NCI-H1436 (cell line): ENCODE measurements around the gene REEP6.
"Not testable (repeated sequence)": the region's sequence is repeated elsewhere in the genome, so short reads cannot be mapped to it uniquely, and the experiment has no call there.

Experiments
- DNase-seq: peaks from one replicate; lab custom pipeline; 2025; lab: John Stamatoyannopoulos, UW

Gene REEP6

DNA sequence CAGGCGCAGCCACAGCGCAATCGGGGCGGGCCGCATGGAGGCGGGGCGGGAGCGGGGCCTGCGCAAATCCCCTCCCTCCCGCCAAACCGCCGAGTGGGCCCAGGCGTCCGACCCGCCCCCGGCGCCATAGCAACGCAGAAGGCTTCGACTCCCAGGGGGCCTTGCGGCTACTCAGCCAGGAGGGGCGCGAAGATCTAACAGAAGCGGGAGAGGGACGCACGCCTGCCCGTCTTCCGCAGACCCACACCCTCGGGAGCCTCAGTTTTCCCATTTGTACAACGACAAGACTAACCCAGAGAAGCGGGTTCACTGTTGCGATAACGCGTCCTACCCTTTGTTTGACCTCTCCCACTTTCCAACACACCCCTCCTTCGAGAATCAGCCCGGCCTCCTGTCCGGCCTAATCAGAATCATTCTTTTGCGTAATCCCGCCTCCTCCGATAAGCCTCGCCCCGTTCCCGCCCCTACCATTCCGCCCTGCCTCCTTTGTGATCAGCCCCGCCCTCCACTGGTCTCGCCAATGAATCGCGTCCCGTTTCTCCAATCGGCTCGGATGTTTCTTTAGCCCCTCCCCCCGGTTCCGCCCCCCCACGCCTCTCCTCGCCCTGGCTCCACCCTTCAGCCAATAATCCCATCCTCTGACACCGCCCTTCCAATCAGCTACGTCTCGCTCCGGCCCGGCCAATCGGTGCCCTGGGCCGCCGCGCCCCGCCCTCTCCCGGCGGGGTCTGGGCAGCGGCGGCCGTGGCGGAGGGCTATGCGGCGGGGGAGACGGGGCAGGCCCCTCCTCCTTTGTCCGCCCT lies 469 bp upstream of the REEP6 start, which contains the start of gene PCSK4:
PCSK4 (minus strand) TSS at position 40 of the 803 bp plus-strand sequence; CDS start at position 36, 4 bp downstream.
- DNase-seq, result peak; percentile 98

DNA sequence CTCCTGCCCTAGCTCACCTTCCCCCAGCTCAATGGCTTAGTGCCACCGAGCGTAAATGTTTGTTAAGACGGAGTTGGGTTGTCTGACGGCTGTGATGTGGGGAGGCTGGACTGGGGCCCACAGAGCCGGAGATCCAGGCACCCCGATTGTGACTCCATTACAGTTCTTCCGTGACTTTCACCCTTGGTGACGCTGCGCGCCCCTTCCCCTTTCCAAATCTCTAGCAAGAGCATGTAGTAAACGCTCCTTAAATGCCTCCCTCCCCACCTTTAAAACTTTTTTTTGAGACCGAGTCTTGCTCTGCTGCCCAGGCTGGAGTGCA lies 829 bp downstream of the REEP6 start:
- no peak for DNase-seq

DNA sequence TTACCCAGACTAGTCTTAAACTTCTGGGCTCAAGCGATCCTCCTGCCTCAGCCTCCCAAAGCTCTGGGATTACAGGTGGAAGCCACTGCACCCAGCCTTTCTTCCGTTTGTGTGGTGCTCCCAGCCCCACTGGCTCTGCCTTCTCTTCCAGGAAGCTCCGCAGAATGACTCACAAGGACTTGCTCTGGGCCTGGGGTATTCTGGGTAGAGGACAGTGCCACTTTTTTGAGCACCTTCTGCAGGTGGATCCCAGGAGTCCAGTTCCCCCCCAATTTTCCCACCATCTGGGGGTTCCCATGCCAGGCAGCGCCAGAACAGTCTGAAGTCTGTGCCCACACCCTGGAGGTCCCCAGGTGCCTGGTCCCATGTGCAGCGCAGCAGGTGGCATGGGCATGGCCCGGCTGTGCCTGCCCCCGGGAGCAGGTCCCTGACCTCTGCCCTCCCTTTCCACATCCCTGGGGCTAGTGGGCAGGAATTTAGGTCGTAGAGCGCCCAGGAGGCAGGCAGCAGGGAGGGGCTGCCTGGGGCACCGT lies 1.6 kb downstream of the REEP6 start:
- no peak for DNase-seq

DNA sequence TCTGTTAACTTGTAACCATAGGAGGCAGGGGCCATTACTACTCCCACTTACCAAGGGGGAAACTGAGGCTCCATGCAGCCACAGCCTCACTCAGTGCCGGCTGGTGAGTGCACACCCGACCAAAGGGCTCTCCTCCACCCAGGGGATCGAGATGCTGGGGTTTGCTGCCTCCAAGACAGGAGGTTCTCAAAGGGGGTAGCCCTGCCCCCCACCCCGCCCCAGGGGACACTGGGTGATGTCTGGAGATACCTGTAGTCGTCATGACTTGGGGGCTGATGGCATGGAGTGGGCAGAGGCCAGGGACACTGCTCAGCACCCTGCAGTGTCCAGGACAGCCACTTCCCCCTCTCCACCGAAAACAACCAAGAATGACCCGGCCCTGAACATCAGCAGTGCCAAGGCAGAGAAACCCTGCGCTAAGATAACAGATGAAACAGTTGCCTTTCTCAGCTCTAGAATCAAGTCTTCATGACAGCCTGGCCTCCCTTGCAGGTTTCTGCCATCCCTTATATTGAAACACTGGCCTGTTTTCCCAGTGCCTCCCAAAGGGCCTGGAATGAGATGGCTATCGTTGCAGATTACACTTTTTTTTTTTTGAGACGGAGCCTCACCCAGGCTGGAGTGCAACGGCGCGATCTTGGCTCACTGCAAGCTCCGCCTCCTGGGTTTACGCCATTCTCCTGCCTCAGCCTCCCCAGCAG lies 3.3 kb downstream of the REEP6 start:
- DNase-seq, result no peak

DNA sequence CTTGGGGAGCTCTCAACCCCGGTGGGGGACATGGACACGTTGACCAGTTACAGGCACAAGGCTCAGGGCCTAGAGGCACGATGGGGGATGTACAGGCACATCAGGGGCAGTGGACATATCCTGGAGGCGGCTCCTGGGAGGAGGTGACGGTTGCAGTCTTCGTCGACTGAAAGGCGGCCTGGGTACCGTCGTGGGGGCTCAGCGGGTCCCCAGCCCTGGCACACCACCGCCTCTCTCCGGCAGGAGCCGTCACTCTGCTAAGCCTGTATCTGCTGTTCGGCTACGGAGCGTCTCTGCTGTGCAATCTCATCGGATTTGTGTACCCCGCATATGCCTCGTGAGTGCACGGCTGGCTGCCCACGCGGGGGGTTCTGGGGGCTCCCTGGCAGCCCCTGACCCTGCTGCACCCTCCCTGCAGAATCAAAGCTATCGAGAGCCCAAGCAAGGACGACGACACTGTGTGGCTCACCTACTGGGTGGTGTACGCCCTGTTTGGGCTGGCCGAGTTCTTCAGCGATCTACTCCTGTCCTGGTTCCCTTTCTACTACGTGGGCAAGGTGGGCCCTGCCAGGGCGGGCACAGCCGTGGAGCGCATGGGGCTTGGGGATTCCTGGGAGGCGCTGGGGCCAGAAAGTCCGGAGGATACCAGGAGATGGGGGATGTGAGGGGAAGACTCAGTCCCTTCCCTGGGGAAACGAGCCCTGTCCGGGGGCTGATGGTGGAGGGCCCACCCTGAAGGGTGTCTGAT lies 4.2 kb downstream of the REEP6 start:
- DNase-seq, result no peak

DNA sequence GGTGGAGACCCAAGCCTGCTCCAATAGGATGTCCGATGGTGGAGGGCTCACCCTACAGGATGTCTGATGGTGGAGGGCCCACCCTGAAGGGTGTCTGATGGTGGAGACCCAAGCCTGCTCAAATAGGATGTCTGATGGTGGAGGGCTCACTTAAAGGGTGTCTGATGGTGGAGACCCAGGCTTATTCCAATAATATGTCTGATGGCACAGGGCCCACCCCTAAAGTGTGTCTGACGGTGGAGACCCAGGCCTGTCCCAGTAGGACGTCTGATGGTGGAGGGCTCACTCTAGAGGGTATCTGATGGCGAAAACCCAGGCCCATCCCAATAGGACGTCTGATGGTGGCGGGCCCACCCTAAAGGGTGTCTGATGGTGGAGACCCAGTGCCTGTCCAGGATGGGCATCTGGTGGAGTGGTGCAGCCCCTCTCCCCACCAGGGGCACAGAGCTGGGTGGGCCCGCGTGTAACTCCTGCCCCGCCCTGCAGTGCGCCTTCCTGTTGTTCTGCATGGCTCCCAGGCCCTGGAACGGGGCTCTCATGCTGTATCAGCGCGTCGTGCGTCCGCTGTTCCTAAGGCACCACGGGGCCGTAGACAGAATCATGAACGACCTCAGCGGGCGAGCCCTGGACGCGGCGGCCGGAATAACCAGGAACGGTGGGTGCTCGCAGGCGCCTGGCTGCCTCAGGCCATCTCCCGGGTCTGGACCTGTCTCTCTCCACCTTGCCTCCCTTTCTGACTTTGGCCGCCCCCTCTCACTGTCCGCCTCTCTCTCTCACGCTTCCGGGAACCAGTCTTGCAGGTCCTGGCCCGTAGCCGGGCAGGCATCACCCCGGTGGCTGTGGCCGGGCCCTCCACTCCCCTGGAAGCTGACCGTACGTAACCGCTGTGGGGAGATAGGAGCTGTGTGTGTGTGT lies 5.1 kb downstream of the REEP6 start:
- DNase-seq, result no peak

DNA sequence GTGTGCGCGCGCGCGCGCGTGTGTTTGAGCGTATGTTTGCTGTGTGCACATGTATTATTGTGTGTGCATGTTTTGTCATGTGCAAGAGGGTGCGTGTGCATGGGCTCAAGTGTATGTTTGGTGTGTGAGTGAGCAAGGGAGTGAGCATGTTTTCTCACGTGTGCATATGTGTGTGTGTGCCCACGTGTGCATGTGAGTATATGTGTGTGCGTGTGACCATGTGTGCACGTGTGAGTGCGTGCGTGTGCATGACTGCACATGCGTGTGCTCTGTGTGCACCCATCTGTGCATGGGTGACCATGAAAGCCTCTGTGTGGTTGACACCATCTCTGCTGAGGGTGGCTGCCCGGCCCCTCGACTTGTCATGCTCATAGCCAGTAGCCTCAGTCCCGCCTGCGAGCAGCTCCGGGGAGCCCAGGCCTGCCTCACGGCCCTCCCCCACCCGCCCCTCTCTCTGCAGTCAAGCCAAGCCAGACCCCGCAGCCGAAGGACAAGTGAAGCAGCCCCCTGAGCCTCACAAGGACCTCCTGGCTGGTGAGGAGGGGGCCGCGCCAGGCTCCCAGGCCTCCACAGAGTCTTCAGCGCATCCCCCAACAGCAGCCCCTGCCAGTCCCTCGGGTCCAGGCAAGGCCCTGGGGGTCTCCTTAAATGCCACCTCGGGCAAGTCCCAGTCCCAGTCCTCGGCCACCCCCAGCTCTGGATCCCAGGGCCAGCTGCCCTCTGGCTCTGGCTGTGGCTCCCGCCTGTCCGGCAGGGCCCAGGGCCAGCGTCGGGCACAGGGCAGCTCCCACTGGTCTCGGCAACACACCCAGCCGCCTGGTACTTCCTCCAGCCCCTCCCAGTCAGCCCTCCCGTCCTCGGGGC lies 6.0 kb downstream of the REEP6 start:
- DNase-seq, result no peak

DNA sequence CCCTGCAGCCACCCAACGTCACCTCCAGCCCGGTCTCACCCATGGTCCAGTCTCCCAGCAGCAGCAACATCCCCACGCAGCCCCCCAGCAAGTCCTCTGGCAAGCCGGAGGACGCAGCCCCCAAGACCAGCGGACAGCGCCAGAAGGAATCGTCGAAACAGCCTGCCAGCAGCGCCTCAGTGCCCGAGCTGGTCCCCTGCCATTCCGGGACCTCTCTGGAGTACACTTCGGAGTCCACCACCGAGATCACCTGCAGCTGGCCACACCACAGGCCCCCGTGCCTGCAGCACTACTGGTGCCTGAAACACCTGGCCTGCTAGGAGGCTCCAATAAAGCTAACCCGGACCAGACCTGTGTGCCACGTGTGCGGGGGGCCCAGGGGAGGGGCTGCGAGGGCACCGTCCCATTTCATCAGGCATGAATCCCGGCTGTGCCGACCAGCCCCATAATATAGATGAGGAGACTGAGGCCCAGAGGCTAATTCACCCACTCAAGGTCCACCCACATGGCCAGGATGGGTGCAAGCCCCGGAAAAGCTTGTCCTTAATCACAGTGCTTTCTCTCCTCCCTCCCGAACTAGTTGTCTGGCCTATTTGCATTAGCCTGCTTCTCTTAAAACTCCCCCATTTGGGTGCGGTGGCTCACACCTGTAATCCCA lies 6.7 kb downstream of the REEP6 start:
- no peak for DNase-seq

DNA sequence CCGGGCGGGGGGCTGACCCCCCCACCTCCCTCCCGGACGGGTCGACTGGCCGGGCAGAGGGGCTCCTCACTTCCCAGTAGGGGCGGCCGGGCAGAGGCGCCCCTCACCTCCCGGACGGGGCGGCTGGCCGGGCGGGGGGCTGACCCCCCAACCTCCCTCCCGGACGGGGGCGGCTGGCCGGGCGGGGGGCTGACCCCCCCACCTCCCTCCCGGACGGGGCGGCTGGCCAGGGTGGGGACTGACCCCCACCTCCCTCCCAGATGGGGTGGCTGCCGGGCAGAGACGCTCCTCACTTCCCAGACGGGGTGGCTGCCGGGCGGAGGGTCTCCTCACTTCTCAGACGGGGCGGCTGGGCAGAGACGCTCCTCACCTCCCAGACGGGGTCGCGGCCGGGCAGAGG lies 8.2 kb downstream of the REEP6 start:
- not testable (repeated sequence) for DNase-seq

DNA sequence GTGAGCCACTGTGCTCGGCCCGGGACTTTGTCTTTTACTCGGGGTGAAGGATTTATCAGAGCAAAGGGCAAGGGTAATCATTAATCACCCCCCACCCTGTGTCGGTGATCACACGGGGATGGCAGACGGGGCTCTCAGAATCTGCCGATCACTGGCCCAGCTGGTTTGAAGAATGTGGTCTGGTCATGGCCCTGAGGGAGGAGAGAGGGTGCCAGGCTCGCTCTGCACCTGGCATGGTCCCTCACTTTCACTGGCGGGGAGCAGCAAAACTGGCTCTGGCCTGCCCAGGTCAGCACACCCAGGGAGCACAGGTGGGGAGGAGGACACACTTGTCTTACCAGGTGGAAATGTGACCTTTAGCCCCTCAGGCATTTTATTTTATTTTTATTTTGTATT lies 10.2 kb downstream of the REEP6 start:
- no peak for DNase-seq

DNA sequence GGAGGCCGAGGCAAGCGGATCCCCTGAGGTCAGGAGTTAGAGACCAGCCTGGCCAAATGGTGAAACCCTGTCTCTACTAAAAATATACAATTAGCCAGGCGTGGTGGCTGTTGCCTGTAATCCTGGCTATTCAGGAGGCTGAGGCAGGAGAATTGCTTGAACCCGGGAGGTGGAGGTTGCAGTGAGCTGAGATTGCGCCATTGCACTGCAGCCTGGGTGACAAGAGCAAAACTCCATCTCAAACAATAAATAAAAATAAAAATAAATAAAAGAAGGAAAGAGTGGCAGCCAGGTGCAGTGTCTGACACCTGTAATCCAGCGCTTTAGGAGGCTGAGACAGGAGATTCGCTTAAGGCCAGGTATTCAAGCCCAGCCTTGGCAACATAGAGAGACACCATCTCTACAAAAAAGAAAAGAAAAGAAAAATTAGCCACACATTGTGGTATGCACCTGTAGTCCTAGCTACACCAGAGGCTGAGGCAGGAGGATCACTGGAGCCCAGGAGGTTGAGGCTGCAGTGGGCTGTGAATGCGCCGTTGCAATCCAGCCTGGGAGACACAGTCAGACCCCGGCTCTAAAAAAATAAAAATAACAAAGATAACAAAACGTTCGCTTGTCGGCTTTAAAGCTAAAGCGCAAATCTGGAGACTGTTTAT lies 11.6 kb downstream of the REEP6 start:
- DNase-seq, result no peak

DNA sequence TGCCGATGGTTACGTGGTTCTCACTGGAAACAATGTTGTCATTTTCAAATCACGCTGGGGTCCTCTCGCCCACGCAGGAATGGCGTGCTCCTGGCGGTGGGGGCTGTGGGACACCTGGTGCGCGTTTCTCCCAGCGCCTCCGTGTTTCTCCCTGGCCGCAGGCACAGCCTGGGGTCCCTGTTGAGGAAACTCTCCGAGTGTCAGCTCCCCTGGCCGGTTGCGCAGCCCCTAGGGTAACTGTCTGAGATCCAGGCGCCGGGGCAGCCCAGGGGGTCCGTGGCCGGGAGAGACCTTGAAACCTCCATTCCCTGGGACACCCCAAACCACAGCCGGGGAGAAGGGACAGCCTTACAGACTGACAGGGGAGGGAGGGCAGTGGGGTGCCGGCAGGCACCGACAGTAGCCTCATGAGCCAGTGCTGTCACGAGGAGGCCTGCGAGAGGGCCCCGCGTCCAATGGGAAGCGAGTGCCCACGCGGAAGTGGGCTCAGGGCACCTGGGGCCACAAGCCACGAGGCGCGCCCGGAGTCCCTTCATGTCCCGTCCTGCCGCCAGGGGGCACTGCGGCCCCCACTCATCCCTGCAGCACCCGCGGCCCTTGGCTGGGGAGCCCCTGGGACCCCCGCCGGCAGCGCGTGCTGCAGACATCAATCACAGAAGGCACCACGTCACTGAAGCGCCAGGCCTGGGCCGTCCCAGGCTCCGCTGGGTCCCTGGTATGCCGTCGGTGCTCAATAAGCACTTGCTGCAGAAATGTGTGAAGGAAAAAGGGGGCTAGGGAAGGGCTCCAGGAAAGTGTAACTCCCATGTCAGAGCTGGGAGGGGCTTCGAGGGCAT lies 12.3 kb downstream of the REEP6 start:
- peak; percentile 52 for DNase-seq

DNA sequence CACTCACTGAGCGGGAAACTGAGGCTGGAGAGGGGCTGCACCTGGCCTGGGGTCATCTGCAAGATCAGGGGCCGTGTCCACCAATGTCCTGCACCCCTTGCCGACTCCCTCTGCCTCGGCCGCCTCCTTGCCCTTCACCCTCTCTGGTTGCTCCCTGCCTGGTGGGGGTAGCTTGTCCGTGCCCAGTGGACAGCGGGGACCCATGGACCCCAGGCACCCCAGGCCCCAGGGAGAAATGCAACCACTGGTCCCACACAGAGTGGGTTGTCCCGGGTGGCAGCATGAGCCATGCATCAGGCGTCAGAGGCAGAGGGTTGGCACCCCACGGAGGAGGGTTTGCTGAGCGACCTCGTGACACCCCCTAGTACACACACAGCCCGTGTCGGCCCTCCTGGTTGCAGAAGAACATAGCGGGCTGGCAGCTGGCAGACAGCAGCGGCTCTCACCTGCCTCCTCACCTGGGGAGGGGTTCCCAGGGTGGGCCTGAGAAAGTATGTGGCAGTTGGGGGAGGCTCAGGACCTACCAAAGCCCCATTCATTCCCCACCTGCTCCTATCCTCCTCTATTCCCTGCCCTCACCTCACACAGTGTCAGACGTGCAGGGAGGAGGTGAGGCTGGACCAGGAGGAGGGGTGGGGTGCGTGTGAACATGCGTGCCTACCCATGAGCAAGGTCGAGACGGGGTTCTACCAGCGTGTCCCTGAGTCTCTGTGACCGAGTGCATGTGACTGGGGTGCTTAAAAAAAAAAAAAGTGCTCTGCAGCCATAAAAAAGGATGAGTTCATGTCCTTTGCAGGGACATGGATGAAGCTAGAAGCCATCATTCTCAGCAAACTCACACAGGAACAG lies 13.2 kb downstream of the REEP6 start:
- no peak for DNase-seq

DNA sequence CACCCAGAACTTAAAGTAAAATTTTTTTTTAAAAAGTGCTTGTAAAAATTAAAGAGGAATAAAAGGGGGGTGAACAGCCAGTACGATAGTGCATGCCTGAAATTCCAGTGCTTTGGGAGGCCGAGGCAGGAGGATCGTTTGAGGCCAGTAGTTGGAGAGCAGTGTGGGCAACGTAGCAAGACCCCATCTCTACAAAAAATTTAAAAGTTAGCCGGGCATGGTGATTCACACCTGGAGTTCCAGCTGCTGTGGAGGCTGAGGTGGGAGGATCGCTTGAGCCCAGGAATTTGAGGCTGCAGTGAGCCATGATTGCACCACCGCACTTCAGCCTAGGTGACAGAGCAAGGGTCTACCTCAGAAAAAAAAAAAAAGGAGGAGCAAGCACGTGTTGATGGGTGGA lies 14.0 kb downstream of the REEP6 start:
- DNase-seq, result no peak

DNA sequence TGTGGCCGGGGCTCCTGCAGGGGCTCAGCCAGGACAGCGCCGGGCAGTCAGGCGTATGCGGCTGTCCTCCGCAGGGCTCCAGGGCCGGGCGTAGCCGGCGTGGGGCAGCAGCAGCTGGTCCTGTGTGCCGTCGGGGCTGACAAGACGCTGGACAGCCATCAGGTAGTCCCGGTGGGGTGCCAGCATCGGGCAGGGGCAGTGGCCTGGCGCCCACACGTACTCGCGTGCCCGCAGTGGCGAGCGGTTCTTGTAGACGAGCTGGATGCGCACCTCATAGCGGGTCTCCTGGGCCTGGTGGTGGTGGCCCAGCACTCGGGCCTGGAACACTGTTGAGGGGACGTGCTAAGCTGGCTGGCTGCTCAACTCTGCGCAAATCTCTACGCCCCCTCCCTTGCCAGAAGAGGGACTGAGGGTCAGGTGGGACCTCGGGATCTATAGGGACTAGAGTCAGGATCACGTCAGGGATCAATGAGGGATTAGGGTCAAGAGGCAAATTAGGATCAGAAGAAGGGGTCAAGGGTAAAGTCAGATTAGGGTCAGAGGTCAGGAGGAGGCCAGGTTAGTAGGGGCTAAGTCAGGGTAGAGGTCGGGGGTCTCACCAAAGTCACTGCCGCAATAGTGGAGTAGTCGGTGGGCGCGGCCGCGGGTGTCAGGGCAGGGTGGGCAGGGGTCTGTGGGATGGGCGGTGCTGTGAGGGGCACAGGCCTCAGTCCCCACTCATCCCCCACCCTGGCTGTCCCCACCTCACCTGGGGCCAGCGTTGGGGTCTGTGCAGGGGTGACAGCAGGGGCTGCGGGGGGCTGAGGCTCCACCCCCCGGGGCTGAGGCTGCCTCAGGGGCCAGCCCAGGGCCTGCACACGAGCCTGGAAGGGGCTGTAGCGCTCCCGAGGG lies 15.3 kb downstream of the REEP6 start:
- DNase-seq, result no peak

DNA sequence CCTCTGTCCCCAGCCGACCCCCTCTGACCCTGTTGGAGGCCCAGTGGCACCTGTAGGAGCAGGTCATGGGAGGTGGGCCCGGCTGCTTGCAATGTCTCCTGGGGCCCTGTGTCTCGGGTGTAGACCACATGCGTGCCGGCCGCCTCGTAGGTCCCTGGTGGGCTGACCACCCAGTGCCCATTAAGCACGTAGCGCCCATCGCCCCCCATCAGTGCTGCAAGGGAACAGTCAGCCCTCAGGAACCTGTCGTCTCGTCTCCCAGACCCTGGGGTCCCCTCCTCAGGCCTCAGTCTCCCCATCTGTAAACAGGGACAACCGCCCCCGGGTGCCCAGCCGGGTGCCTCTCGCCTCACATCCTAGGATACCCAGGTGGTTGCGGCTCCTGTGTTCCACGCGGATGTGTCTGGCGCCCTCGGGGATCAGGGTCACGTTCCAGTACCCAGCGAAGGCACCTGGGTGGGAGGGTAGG lies 16.2 kb downstream of the REEP6 start:
- no peak for DNase-seq
